ENCODE results near the gene NPR1.

DNA sequence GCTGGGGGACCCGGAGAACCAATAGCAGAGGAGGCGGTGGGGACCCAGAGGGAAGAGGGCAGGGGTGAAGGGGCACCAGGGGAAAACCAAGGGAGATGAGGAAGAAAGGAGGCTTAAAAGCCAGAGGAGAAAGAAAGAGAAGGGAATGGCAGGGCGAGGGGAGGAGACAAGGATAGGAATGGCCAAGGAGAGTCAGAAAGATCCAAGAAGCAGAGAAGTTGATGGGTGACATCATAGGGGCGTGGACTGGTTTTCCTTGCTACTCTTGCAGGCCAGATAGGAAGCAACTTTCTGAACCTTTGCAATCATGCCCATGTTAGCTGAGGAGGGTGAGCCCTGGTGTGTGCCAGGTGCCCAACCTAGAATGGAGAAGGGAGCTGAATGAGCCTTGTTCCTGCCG is 5.4 kb downstream of the NPR1 start:
- no peak for TF ChIP-seq EZH2 (IDR thresholded peaks at IDR 0.05; ENCODE audit: borderline replicate concordance, low read depth, low read length, poor library complexity, severe bottlenecking)
- TF ChIP-seq, protein P1, sequence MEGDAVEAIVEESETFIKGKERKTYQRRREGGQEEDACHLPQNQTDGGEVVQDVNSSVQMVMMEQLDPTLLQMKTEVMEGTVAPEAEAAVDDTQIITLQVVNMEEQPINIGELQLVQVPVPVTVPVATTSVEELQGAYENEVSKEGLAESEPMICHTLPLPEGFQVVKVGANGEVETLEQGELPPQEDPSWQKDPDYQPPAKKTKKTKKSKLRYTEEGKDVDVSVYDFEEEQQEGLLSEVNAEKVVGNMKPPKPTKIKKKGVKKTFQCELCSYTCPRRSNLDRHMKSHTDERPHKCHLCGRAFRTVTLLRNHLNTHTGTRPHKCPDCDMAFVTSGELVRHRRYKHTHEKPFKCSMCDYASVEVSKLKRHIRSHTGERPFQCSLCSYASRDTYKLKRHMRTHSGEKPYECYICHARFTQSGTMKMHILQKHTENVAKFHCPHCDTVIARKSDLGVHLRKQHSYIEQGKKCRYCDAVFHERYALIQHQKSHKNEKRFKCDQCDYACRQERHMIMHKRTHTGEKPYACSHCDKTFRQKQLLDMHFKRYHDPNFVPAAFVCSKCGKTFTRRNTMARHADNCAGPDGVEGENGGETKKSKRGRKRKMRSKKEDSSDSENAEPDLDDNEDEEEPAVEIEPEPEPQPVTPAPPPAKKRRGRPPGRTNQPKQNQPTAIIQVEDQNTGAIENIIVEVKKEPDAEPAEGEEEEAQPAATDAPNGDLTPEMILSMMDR (conservative IDR thresholded peaks at IDR 0.05; ENCODE audit: low read depth, low read length): no peak
